ENCODE results near the gene FAM47C. TPM values are rescaled to one million over a fixed set of nuclear protein-coding genes. Genes with fewer than 3 reads are reported as not detected.
"Not testable (repeated sequence)": the region's sequence is repeated elsewhere in the genome, so short reads cannot be mapped to it uniquely, and the experiment has no call there.

FAM47C gene
- not detected for total RNA-seq (ENCODE audit: unreplicated experiment)
- long read RNA-seq = 0 reads

DNA sequence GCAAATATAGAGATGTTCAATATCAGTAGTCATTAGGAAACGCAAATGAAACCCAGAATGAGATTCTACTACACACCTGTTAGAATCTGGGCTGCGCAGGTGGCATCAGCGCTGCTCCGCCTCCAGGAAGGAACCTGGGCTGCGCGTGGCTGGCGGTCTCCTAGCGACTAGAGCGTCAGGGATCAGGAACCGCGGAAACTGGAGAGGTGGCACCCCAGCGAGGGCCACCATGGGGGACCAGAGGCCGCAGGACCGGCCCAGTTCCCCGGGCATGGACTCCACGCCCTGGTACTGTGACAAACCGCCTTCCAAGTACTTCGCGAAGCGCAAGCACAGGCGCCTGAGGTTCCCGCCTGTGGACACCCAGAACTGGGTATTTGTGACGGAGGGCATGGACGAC lies at the start of gene FAM47C:
Gene FAM47C (plus strand): TSS at position 185 of the 400 bp plus-strand sequence. CDS start 45 bp downstream, at position 230.
- not testable (repeated sequence) for DNase-seq; H3K9me3 Mint-ChIP-seq (ENCODE audit: unreplicated experiment); H3K4me3 Mint-ChIP-seq (ENCODE audit: unreplicated experiment); H3K36me3 Mint-ChIP-seq (ENCODE audit: unreplicated experiment); H3K4me1 Mint-ChIP-seq (ENCODE audit: low read depth, unreplicated experiment); H3K27me3 Mint-ChIP-seq (ENCODE audit: unreplicated experiment); H3K27ac Mint-ChIP-seq (ENCODE audit: unreplicated experiment)

DNA sequence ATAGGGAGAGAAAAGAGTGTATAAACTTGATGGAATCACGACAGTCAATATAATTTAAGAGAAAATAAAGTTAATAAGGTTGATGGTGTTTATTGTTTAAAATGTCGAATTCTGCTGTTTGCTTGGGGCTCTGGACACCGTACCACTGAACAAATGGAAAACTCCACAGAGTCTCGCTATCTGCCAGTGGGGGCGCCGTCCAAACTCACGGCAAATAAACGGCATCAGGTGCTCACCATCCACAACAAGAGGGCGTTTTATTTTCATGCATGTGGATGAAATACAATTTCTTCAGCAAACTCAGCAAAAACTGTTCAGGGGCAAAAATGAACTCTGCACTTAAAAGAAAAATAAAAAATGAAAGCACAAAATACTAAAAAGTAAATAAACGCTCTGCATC lies 46.6 kb upstream of the FAM47C start:
- peak; percentile 26 for DNase-seq
- TF ChIP-seq, protein P1, sequence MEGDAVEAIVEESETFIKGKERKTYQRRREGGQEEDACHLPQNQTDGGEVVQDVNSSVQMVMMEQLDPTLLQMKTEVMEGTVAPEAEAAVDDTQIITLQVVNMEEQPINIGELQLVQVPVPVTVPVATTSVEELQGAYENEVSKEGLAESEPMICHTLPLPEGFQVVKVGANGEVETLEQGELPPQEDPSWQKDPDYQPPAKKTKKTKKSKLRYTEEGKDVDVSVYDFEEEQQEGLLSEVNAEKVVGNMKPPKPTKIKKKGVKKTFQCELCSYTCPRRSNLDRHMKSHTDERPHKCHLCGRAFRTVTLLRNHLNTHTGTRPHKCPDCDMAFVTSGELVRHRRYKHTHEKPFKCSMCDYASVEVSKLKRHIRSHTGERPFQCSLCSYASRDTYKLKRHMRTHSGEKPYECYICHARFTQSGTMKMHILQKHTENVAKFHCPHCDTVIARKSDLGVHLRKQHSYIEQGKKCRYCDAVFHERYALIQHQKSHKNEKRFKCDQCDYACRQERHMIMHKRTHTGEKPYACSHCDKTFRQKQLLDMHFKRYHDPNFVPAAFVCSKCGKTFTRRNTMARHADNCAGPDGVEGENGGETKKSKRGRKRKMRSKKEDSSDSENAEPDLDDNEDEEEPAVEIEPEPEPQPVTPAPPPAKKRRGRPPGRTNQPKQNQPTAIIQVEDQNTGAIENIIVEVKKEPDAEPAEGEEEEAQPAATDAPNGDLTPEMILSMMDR (IDR thresholded peaks at IDR 0.05; ENCODE audit: partially characterized antibody, unreplicated experiment) = no peak
- Mint-ChIP-seq H3K4me3 (ENCODE audit: unreplicated experiment) (no peak overlapping the region), H3K36me3 (ENCODE audit: unreplicated experiment) (no peaks in the 10 kb centered on the region), H3K4me1 (ENCODE audit: low read depth, unreplicated experiment) (no peaks in the 10 kb centered on the region), H3K9me3 (ENCODE audit: unreplicated experiment) (peaks cover 2% of the 10 kb centered on the region), H3K27ac (ENCODE audit: unreplicated experiment) (no peak overlapping the region), H3K27me3 (ENCODE audit: unreplicated experiment) (peaks cover 2% of the 10 kb centered on the region)

DNA sequence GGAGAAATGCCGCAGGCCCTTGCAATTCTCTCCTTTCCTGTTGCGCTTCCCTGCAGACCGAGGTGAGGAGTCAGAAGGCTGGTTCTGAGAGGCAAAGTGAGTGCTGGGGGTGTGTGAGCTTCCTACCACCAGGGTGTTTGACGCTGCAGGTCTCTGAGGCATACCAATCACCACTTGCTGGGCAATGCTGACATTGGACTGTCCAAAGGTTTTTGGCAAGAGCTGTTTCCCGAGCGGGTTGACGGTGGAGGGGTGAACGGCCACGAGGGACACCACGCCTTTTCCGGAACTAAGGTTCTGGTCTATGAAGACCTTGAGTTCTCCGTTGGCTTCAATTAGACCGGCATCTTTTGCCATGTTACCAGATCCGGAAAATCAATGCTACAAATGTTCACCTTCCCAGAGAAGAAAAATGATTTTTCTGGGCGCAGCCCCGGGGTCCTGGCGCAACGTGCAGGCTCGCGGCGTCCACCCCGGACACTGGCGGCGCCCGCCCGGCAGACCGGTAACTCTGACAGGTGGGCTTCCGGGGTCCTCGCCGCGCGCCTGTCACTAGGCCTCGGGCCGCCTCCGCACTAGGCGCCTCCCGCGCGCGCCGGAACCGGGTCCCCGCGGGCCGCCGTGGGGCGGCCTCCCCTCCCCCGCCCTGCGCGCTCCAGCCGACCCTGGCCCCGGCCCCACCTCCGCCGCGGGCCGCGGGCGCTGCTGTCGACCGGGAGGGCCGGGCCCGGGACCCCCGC lies 44.9 kb upstream of the FAM47C start:
- DNase-seq = no peak
- Mint-ChIP-seq H3K4me3 (ENCODE audit: unreplicated experiment) (peak overlapping the region; percentile 55), H3K27ac (ENCODE audit: unreplicated experiment) (no peak overlapping the region), H3K36me3 (ENCODE audit: unreplicated experiment) (no peaks in the 10 kb centered on the region), H3K27me3 (ENCODE audit: unreplicated experiment) (peaks cover 1% of the 10 kb centered on the region), H3K4me1 (ENCODE audit: low read depth, unreplicated experiment) (no peaks in the 10 kb centered on the region), H3K9me3 (ENCODE audit: unreplicated experiment) (peaks cover 2% of the 10 kb centered on the region)
- TF ChIP-seq, protein P1 (IDR thresholded peaks at IDR 0.05; ENCODE audit: partially characterized antibody, unreplicated experiment) = no peak

DNA sequence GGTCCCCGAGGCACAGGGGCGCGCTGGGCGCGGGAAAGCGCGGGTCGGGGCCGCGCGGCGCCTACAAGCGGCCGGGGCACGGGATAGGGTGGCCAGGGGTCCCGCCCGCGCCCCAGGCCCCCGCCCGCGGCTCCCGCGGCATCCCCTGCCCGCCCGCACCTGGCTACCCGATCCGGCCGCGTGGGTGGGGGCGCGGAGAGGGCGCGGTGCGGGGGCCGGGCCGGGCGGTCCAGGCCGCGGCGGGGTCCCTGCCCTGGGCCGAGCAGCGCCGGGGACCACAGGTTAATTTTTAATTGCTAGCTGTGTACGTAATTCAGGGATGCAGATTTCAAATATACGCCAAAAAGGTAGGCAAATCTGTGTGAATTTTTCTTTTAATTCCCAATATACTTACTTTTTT lies 44.3 kb upstream of the FAM47C start:
- Mint-ChIP-seq H3K27me3 (ENCODE audit: unreplicated experiment) (no peaks in the 10 kb centered on the region), H3K27ac (ENCODE audit: unreplicated experiment) (no peak overlapping the region), H3K4me3 (ENCODE audit: unreplicated experiment) (peak overlapping the region; percentile 20), H3K36me3 (ENCODE audit: unreplicated experiment) (no peaks in the 10 kb centered on the region), H3K9me3 (ENCODE audit: unreplicated experiment) (no peaks in the 10 kb centered on the region), H3K4me1 (ENCODE audit: low read depth, unreplicated experiment) (no peaks in the 10 kb centered on the region)
- peak; percentile 12 for DNase-seq
- TF ChIP-seq, protein P1 (IDR thresholded peaks at IDR 0.05; ENCODE audit: partially characterized antibody, unreplicated experiment) = no peak

DNA sequence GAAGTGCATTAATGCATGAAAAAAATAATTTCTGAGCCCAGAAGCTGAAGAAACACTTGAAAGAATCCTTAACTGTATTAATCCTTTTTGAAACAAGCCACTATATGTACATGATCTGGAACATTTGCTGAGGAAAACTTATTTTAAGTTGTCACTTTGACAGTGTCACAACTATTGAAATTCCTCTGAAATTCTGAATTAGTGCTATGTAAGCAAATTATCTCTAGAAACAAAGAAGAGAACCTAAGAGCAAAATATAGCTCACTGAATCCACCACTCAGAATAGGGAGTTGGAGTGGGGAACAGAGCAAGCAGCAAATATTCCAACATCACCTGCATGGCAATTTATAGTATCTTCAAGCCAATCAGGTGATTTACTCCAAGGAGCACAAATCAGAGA lies 34.6 kb upstream of the FAM47C start:
- TF ChIP-seq, protein P1 (IDR thresholded peaks at IDR 0.05; ENCODE audit: partially characterized antibody, unreplicated experiment) = no peak
- H3K9me3 Mint-ChIP-seq (ENCODE audit: unreplicated experiment) = no peaks in the 10 kb centered on the region
- H3K4me3 Mint-ChIP-seq (ENCODE audit: unreplicated experiment) = no peak overlapping the region
- H3K27ac Mint-ChIP-seq (ENCODE audit: unreplicated experiment) = no peak overlapping the region
- no peaks in the 10 kb centered on the region for H3K4me1 Mint-ChIP-seq (ENCODE audit: low read depth, unreplicated experiment)
- no peaks in the 10 kb centered on the region for H3K27me3 Mint-ChIP-seq (ENCODE audit: unreplicated experiment)
- no peaks in the 10 kb centered on the region for H3K36me3 Mint-ChIP-seq (ENCODE audit: unreplicated experiment)
- DNase-seq = no peak
